HG03520 (cell line): ENCODE measurements around the gene IGF1.
"Not testable (repeated sequence)": the region's sequence is repeated elsewhere in the genome, so short reads cannot be mapped to it uniquely, and the experiment has no call there.

Source experiments
- ATAC-seq: cut with Tn5 transposase; IDR thresholded peaks from one replicate; pipeline ENCODE4 v1.9.1; 2021; ENCODE audit warnings: mild to moderate bottlenecking, moderate library complexity; ENCODE audit not compliant: unreplicated experiment

The IGF1 gene

DNA sequence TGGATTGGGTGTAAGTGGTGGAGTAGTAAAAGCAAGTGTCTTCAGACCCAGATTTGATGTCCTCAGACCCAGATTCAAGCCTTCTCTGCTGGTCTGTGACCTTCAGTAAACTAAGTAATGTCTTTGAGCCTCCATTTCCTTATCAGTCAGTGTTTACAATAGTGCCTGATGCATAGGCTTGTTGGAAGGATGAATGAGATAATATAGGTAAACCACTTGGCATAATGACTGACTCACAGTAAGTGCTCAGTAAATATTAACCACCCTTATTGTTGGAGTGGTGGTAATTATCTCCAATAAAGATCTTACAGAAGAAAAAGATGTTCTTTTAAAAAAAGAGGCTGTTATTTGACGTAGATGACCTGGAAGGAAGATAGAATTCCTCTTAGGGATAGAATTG is 86.2 kb downstream of the IGF1 start:
- ATAC-seq, result no peak

DNA sequence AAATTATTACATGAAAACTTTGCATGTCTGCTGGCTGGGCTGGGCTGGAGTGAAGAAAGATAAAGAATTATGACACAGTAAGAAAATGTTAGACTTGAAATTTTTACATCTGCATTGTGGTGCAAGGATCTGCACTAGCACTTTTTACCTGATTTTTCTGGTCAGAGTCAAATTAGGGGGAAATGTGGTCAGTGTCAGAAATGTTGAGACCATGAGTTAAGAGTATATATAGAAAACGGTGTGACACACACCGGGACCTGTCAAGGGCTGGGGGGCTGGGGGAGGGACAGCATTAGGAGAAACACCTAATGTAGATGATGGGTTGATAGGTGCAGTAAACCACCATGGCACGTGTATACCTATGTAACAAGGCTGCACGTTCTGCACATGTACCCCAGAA is 90.3 kb downstream of the IGF1 start:
- ATAC-seq, result no peak

DNA sequence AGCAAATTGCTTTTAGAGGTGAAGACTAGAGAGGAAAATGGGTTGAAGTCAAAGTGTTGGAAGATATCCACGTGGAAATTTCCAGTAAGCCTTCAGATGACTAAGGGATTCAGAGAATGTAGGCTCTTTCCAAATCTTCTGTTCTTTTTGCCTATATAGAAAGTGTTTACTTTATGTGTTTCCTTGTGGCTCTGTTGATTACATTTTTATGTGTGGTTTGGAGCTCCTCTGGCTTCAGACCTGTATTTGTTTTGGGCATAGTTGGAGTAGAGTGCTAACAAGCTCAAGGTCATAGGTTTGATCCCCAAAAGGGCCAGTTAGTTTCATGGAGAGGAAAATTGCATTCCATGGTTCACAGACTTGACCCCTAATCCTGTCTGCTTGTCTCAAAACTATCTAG is 91.9 kb downstream of the IGF1 start:
- ATAC-seq, result no peak

DNA sequence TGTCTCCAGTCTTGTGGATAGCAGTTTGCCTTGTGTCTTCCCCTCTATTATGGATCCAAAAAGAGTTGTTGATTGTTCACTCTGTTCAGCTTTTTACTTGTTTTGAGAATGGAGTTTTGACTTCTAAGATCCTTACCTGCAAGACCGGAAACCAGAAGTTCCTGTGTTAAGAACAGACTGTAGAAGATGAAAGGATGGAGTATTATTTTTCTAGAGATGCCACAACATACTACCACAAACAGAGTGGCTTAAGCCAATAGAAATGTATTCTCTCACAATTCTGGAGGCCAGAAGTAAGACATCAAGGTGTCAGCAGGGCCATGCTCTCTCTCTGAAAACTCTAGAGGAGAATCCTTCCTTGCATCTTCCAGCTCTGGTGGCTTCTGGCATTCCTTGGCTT is 95.0 kb downstream of the IGF1 start:
- ATAC-seq, result no peak

DNA sequence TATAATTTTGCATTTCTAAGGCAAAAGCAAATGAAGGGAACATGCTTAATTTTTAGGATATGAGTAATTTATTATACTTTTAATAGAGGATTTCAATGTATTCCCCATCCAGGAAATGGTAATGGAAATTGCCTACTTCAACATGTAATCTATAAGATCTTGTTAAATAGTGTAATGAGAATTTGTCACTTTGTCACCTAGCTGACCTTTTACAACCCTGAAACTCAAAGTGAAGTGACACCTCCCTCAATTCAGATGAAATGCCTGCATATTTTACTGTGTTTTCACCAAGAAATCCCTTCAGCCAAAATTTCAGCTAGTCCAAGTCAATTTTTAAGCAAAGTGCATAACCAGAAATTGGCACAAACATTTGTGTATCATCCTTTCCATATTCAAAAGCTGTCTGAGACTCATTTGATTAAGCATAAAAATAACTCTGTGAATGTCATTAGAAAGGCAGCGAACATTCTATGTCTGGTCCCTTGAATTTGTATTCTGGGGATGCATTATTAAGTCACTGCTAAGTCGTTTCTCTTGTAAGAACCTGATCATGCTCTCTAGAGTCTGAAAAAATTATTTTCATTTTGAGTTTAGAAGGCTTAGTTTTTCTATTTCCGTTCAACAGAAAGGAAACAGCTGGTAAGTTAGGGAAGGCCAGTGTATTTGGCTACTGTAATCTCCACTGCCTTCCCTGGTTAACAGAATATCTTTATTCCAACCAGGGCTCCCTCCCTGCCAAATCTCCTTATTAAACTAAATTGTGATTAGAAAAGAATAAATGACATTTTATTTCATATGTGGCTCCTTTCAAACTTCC is 100.8 kb downstream of the IGF1 start:
- ATAC-seq, result no peak

DNA sequence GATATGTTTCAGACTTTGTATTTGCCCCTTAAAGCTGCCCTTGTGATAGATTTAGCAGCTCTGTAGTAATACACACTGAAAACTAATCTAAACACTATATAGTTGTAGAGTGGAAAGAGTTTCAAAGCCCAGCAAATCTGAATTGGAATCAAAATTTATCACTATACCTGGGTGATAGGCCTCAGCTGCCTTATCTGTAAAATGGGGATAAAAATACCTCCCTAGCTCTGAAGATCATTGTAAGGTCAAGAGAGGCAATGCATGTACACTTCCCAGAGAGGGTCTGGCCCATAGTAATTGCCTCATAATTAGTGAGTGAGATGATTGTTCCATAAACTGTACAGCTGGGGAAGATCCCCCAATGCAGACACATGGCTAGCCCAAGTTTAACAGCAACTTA is 103.6 kb downstream of the IGF1 start:
- ATAC-seq, result no peak

DNA sequence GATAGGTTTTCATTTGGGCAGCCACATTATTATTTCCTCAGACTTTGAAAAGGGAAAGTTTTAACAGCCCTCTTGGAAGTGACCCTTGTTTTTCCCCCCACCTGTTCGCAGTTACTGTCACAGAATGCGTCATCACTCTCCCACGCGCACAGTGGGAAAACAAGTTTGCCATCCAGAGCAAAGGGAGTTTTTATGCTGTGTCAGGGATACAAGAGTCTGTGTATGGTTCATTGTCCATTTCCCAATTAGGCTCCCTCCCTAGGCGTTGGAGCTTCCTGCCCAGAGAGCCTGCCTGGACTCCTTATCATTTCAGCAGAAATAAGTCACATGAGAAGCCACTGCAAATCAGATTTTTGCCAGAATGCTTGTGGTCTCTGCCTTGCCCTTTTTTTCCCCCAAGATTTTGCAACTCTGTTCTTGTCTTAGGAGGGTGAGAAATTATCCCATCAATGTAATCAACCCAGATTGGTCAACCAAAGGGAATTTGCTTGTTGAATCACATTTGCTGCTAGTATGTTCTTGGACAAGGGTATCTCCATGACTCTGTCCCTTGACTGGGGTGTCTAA is 104.1 kb downstream of the IGF1 start:
- no peak for ATAC-seq

DNA sequence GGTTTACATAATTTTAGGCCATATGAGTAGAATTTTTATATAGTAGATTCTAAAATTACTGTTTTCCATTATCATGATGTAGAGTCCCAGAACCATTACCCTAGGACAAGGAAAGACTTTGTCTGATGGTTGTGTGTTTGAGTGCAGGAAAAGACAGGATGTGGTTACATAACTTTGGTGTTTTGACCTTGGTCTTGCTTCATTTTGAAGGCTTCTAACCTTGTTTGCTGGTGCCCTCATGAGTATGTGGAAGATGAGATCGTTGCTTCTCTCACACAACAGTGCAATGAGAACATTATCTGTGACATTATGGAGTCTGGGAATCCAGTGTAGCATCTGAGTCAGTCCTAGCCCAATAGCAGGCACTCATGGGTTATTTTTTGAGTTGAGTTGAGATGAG is 106.2 kb downstream of the IGF1 start:
- no peak for ATAC-seq

DNA sequence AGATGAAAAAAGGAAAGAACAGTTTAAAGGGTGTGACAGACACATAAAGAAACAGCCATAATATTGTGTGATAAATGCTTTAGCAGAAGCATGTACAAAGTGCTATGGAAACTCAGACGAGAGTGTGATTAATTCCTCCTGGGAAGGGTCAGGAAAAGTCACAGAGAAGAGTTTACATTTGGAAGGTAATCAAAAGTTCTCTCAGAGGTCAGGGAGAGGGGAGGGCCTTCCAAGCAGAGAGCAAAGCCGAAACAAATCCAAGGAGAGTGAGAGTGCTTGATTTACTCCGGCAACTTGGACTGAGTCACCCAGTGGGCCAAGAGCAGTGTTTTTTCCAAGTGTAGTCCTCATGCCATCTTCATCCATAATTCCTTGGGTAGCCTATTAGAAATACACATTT is 108.3 kb downstream of the IGF1 start:
- no peak for ATAC-seq

DNA sequence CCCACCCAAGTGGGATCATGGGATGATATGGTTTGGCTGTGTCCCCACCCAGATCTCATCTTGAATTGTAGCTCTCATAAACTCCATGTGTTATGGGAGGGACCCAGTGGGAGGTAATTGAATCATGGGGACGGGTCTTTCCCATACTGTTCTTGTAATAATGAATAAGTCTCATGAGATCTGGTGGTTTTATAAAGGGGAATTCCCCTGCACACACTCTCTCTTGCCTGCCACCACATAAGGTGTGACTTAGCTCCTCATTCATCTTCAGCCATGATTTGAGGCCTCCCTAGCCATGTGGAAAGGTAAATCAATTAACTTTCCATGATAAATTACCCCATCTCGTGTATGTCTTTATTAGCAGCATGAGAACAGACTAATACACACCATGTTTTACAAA is 109.2 kb downstream of the IGF1 start:
- no peak for ATAC-seq

DNA sequence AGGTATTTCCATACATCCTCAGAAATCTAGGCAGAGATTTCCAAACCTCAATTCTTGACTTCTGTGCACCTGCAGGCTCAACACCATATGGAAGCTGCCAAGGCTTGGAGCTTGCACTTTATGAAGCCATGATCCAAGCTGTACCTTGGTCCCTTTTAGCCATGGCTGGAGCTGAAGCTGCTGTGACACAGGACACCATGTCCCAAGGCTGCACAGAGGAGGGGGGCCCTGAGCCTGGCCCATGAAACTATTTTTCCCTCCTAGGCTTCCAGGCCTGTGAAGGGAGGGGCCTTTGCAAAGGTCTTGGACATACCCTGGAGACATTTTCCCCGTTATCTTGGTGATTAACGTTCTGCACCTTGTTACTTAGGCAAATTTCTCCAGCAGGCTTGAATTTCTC is 110.5 kb downstream of the IGF1 start:
- ATAC-seq, result no peak

DNA sequence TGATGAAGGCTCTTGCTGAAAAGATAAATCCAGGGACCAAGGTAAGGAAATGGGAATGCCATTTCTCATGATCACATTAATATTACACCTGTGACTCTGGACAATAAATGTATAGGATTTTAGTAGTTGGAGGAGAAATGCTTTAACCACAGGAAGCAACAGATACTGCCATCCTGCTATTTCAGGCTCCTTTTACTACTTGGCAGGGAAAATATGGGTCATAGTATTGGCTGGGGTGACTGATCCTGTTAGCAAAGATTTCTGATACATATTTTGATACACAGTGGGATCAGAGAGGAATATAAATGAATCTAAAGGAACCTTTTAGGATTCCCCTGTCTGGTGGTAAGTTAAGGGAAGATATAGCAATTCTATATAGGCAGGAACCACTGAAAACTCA is 115.0 kb downstream of the IGF1 start:
- no peak for ATAC-seq

DNA sequence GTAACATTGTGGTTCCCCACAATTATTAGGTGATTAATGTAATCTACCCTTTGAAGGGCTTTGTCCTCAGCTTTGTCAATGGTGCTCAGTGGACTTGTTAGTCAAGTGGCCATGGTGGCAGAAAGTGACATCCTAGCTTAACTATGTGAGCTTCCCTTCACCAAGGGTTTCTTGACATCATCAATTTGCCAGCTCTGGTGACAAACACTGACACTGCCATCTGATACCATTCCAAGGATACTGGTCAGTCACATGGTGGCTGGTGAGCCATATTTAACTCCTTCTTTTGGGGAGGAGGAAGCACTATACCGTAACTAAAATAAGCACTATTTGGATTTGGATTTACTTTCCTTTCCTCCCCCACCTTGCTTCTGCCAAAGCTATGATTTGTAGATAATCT is 115.7 kb downstream of the IGF1 start:
- no peak for ATAC-seq

DNA sequence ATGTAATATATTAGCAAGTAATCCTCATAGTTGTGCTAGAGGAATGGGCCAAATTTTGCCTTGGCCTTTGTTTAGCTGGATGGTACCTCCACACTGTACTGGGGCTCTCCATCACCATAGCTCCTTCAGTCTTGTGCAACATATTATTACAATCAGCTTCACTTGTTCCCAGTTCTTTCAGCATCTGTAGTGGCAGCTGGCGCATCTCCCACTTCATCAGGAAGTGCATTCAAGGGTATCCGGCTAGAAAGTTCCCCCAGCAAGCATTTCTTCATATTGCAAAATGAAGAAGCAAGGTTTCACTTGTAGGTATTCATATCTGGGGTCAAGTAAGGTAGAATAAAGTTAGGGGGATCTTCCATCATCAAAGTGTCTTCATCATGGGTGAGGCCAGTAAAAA is 123.7 kb downstream of the IGF1 start:
- no peak for ATAC-seq

DNA sequence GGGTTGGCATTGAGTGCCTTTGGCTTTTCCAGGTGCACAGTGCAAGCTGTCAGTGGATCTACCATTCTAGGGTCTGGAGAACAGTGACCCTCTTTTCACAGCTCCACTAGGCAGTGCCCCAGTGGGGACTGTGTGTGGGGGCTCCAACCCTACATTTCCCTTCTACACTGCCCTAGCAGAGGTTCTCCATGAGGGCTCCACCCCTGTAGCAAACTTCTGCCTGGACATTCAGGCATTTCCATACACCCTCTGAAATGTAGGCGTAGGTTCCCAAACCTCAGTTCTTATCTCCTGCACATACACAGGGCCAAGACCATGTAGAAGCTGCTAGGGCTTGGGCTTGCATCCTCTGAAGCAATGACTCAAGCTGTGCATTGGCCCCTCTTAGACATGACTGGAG is 126.1 kb downstream of the IGF1 start:
- ATAC-seq, result not testable (repeated sequence)

DNA sequence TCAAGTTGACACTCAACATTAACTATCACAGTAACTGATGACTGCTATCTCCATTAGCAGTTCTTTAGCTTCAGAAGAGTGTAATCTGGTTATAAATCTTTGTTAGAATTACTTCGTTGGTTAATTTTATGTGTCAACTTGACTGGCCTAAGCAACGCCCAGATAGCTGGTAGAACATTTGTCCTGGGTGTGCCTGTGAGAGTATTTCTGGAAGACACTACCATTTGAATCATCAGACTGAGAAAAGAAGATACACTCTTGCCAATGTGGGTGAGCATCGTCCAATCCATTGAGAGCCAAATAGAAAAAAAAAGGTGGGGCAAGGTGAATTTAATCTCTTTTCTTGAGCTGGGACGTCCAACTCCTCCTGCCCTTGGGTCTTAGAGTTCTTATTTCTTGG is 129.0 kb downstream of the IGF1 start:
- ATAC-seq, result no peak

DNA sequence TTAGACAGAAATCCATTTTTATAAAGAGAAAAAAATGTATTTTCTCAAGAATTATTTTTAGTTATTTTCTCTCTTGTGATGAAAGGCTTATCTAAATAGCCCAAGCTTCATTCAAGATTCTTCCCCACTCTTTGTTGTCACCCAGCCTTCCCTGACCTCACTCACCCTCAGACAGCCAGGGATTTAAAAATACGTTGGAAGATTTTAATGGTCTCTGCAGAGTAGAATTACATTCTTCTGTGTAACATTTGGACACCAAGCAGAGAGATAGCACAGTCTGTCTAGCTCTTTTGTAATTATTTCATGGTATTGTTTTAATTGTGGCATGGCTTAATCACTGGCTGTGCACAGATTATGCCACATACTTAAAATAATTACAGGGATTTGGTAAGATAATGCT is 130.3 kb downstream of the IGF1 start:
- no peak for ATAC-seq

DNA sequence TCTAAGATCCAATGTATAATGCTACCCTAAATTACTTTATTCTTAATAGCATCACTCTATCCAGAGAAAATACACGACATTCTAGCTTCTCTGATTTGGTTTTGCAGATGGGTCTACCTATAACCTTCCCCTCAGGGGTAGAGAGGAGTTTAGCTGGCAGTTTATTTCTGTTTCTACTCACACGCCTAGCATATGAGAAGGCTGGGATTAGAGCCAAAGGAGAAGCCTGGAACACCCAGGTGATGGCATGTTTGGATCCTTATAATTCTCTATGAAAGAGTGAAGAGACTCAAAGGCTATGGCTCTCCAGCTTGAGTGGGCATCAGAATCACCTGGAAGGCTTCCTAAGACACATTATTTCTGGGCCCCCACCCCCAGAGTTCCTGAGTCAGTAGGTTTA is 131.3 kb downstream of the IGF1 start:
- ATAC-seq, result no peak

DNA sequence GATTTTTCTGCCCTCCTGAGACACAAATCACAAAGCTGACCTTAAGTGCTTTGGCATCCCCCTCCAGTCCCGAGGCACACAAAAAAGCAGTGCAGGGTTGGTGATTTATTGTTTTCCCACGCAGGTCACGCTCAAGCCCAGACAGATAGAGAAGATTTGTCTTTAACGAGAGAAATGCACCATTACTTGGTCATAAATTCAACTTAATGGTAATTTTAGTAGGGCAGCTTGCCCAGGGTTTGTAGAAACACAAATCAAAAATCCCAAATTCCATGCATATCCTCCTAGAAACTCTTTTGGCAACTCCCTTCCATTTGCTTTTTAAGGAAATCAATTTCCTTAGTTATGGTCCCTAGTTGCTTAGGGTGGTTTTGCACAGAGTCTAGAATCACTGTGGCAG is 132.6 kb downstream of the IGF1 start:
- ATAC-seq, result no peak
